ENCODE results near the gene MOCOS. TPM values are rescaled to one million over a fixed set of nuclear protein-coding genes. Genes with fewer than 3 reads are reported as not detected.
"Not testable (repeated sequence)": the region's sequence is repeated elsewhere in the genome, so short reads cannot be mapped to it uniquely, and the experiment has no call there.

The MOCOS gene
- total RNA-seq, 3 donors from 2014 or later, result 3.3 to 4.7 (median 4.4) TPM

GRCh38 chr18:36214811-36215210 lies 27.5 kb downstream of the MOCOS start:
- Histone ChIP-seq H3K4me3 (no peak overlapping the region), H3K4me1 (ENCODE audit: low read depth) (no peaks in the 10 kb centered on the region), H3K9me3 (no peaks in the 10 kb centered on the region), H3K36me3 (ENCODE audit: low read depth) (no peaks in the 10 kb centered on the region)
- DNase-seq (no peak), ATAC-seq (no peak)
- intact Hi-C loops (cut with DNase I, micrococcal nuclease), result no loop called here
- TF ChIP-seq CTCF (IDR thresholded peaks at IDR 0.05), result no peak

DNA sequence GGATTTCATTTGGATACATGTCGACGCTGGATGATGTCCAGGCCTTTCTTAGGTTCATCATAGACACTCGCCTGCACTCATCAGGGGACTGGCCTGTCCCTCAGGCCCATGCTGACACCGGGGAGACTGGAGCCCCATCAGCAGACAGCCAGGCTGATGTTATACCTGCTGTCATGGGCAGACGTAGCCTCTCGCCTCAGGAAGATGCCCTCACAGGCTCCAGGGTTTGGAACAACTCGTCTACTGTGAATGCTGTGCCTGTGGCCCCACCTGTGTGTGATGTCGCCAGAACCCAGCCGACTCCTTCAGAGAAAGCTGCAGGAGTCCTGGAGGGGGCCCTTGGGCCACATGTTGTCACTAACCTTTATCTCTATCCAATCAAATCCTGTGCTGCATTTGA lies 28.3 kb downstream of the MOCOS start:
- TF ChIP-seq CTCF (IDR thresholded peaks at IDR 0.05), result no peak
- no peaks in the 10 kb centered on the region for H3K4me1 ChIP-seq (ENCODE audit: low read depth)
- H3K36me3 ChIP-seq (ENCODE audit: low read depth), result no peaks in the 10 kb centered on the region
- H3K9me3 ChIP-seq, result no peaks in the 10 kb centered on the region
- intact Hi-C loops (cut with DNase I, micrococcal nuclease), result no loop called here
- ATAC-seq (no peak), DNase-seq (no peak)
- H3K4me3 ChIP-seq, result no peak overlapping the region

DNA sequence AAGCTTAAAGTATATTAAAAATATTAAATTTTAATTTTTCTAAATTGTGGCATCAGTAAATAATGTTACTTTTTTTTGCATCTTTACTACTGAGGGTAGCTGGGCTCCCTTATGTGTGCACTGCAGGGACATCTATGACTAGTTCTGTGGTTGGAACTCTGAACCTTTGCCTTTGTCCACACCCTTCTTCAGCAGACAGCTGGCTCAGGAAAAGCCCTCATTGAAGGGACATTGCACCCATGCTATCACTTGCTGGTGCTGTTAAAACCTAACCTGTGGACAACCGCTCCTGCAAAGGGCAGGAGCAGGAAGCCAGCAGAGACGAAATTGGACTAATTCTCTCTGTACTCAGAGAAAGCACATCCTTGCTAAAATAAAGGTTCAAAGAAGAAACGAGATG lies 30.1 kb downstream of the MOCOS start:
- H3K4me1 ChIP-seq (ENCODE audit: low read depth), result no peaks in the 10 kb centered on the region
- DNase-seq (peak in 2 of 3 donors; percentile 38 to 58), ATAC-seq (peak; percentile 98)
- no peaks in the 10 kb centered on the region for H3K9me3 ChIP-seq
- intact Hi-C loops (cut with DNase I, micrococcal nuclease), result no loop called here
- no peaks in the 10 kb centered on the region for H3K36me3 ChIP-seq (ENCODE audit: low read depth)
- TF ChIP-seq CTCF (IDR thresholded peaks at IDR 0.05), result no peak
- H3K4me3 ChIP-seq, result no peak overlapping the region

DNA sequence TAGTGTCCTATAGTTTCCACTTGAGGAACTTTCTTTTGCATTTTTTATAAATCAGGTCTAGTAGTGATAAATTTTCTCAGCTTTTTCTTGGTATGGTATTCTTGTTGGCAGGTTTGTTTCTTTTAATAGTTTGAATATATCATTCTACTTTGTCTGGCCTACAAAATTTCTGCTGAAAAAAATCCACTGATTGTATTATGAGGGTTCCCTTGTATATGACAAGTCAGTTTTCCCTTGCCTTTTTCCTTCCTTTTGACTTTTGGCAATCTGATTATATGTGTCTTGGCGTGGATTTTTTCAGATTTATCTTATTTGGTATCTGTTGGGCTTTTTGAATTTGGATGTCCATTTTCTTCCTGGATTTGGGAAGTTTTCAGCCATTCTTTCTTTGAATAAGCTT lies 41.9 kb downstream of the MOCOS start:
- Histone ChIP-seq H3K4me3 (no peak overlapping the region), H3K4me1 (ENCODE audit: low read depth) (no peaks in the 10 kb centered on the region), H3K9me3 (peaks cover 24% of the 10 kb centered on the region), H3K36me3 (ENCODE audit: low read depth) (no peaks in the 10 kb centered on the region)
- no peak for TF ChIP-seq CTCF (IDR thresholded peaks at IDR 0.05)
- DNase-seq (no peak), ATAC-seq (no peak)
- intact Hi-C loops (cut with DNase I, micrococcal nuclease), result no loop called here

DNA sequence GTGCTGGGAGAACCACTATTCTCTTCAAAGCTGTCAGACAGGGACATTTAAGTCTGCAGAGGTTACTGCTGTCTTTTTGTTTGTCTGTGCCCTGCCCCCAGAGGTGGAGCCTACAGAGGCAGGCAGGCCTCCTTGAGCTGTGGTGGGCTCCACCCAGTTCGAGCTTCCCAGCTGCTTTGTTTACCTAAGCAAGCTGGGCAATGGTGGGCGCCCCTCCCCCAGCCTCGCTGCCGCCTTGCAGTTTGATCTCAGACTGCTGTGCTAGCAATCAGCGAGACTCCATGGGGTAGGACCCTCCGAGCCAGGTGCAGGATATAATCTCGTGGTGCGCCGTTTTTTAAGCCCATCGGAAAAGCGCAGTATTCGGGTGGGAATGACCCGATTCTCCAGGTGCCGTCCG lies 53.2 kb downstream of the MOCOS start:
- H3K4me1 ChIP-seq (ENCODE audit: low read depth); H3K4me3 ChIP-seq; intact Hi-C loops (cut with DNase I, micrococcal nuclease); H3K36me3 ChIP-seq (ENCODE audit: low read depth); ATAC-seq; DNase-seq; H3K9me3 ChIP-seq: not testable (repeated sequence)

DNA sequence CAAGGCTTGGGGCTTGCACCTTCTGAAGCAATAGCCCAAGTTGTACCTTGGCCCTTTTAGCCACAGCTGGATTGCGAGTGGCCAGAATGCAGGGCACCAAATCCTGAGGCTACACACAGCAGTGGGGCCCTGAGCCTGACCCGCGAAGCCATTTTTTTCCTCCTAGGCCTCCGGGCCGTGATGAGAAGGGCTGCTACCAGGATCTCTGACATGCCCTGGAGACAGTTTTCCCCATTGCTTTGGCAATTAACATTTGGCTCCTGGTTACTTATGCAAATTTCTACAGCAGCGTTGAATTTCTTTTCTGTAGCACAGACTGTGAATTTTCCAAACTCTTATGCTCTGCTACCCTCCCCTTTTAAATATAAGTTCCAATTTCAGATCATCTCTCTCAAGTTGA lies 54.5 kb downstream of the MOCOS start:
- H3K36me3 ChIP-seq (ENCODE audit: low read depth), result no peaks in the 10 kb centered on the region
- DNase-seq, result no peak
- ATAC-seq, result no peak
- no peak for TF ChIP-seq CTCF (IDR thresholded peaks at IDR 0.05)
- H3K4me3 ChIP-seq, result no peak overlapping the region
- H3K9me3 ChIP-seq, result no peaks in the 10 kb centered on the region
- intact Hi-C loops (cut with DNase I, micrococcal nuclease), result no loop called here
- no peaks in the 10 kb centered on the region for H3K4me1 ChIP-seq (ENCODE audit: low read depth)
